Islet precursor cell (in vitro differentiated cells): ENCODE measurements around the gene WDR47.
"Not testable (repeated sequence)": the region's sequence is repeated elsewhere in the genome, so short reads cannot be mapped to it uniquely, and the experiment has no call there.

ENCODE experiments used
- DNase-seq: peaks from one replicate; pipeline ENCODE4 v3.0.0-alpha.2; 2018

The WDR47 gene

DNA sequence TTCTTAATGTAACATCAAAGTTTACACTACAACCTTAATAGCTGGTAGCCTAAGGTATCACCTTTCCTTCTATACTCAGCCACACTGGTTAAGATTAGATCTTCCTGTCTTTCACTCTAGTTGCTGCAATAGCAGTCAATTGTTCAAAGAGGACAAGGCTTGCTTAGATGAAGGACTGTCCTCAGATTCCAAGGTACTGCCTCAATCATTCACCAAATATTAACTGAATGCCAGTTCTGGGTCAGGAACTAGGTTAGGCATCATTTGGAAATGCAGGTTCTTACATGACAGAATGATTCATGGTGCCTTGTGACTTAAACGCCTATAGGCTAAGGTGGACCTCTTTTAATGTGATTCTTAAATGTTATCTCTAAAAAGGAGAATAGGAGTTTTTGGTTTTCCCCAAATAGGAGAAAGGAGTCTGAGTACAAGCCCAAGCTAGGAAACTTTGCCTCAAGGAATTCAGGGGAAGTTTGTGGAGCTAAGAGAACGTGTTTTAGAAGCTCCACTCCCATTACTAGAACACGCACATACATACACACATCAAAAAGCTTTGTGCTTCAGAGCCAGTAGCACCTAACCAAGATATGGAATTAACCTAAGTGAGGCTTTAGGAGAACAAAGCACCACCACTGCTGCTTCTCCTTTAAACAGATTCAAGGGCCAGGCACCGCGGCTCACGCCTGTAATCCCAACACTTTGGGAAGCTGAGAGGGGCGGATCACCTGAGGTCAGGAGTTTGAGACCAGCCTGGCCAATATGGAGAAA is 8.5 kb upstream of the WDR47 start:
- DNase-seq = no peak

GRCh38 chr1:109048335-109048734 is 6.4 kb upstream of the WDR47 start:
- no peak for DNase-seq

DNA sequence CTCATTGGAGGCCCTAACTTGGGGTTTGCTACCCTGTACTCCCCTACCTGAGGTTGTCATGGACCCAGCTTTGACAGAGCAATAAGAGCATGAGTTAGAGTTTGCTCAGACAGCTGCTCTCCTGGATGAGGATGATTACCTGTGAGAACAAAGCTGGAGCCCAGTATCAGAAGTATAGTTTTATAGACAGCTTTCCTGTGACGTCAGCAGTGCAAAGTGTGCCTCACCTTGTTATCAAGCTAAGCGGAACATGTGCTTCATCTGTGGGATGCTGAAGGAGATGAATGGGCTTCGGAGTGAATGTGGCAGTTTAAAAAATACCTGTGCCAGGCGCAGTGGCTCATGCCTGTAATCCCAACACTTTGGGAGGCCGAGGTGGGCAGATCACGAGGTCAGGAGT is 5.4 kb upstream of the WDR47 start:
- DNase-seq = no peak

DNA sequence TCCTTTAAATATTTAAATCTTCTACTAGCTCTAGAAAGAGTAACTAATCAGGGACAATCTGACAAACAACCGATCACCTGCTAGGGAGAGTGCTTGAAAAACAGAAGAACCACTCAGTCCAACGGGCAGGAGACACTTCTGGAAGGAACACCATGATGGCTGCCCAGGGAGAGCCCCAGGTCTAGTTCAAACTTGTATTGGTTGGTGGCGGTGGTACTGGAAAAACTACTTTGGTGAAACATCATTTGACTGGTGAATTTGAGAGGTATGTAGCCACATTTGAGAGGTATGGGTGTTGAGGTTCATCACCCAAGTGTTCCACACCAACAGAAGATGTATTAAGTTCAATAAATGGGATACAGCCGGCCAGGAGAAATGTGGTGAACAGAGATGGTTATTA is 4.8 kb upstream of the WDR47 start:
- no peak for DNase-seq

DNA sequence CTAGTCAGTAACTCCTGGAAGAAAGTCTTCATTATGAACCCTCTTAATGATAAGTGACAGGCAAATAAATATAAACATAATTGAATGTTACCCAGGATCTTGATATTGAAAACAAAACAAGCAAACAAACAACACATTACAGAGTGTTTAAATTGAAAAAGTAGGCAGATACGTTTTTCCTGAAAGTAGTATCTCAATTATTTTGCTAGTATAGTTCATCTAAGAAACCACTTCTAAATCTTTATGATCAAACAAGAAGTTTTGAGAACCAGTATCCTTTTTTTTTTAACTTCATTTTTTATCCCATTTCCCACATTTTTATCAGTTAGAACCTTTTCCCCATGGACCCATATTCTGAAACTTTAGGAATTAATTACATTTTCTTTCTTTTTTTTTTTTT is 3.7 kb upstream of the WDR47 start:
- no peak for DNase-seq

DNA sequence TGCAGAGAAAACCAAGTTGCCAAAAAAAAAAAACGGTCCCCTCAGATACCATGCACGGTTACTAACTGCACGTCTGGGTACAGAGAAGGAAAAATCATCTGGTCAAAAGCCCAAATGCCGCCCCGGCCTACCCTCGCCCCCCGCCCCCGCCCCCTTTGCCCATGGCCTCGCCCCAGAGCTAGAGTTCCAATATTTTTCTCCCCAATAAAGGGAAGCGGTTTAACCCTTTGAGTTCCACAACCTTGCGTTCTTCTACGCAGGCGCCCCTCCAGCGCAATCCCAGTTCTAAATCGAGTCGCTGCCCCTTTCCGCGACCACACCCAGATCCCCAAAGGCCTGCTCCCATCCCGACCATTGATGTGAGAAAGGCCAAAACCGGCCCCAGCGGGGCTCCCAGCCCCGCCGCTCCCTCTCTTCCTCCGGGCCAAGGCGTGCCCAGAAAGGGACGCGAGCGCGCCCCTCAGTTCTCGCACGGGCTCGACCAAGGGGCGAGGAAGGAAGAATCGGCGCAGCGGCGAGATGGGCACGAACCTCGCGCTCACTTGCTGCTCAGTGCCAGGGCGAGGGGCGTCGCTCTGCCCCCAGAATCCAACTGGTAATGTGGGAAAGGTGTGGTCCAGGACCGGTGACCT is 797 bp downstream of the WDR47 start:
- peak; percentile 62 for DNase-seq

- no peak for DNase-seq
Observed at GRCh38 chr1:109040627-109040988, 1.3 kb downstream of the WDR47 start.

- DNase-seq = no peak
Observed at GRCh38 chr1:109034382-109034781, 7.5 kb downstream of the WDR47 start.

- DNase-seq = not testable (repeated sequence)
Observed at GRCh38 chr1:109029493-109029892, 12.4 kb downstream of the WDR47 start.

DNA sequence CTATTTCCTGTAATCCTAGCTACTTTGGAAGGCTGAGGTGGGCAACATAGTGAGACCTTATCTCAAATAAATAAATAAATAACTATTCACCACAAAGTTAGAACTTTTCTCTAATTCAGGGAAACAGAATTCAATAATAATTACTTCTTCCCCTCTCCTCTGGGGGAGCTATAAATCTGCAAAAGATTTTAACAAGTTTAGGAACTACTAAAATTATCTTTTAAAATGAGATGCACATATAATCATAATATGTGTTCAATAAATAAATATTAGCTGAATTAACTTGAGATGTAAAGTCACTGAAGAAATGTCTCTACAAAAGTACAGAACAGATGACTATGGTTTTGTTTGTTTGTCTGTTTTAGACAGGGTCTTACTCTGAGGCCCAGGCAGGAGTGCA is 14.1 kb downstream of the WDR47 start:
- DNase-seq = no peak

GRCh38 chr1:109025694-109026093 is 16.2 kb downstream of the WDR47 start:
- no peak for DNase-seq

- no peak for DNase-seq
Observed at GRCh38 chr1:109024646-109025045, 17.3 kb downstream of the WDR47 start.

- DNase-seq = no peak
Observed at GRCh38 chr1:109020693-109021257, 21.1 kb downstream of the WDR47 start.

DNA sequence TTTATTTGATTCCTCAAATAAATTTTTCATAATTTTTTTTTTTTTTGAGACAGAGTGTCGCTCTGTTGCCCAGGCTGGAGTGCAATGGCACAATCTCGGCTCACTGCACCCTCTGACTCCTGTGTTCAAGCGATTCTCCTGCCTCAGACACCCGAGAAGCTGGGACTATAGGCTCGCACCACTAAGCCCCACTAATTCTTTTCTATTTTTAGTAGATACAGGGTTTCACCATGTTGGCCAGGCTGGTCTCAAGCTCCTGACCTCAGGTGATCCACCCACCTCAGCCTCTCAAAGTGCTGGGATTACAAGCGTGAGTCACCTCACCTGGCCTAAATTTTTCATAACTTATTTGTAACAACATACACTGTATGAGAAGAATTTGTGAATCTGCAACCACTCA is 24.2 kb downstream of the WDR47 start:
- DNase-seq = not testable (repeated sequence)

DNA sequence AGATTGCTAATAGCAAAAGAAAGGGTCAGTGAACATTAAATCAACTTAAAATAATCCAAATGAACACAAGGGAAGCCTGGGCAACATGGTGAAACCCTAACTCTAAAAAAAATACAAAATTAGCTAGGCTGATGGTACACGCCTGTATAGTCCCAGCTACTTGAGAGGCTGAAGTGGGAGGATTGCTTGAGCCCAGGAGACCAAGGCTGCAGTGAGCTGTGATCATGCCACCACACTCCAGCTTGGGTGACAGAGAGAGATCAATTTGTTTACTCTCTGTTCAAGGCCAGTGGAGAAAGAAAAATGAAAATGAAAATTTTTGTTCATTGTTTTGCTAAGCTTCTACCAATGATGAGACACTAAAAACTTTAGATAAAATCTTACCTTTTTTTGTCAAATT is 24.8 kb downstream of the WDR47 start:
- no peak for DNase-seq

DNA sequence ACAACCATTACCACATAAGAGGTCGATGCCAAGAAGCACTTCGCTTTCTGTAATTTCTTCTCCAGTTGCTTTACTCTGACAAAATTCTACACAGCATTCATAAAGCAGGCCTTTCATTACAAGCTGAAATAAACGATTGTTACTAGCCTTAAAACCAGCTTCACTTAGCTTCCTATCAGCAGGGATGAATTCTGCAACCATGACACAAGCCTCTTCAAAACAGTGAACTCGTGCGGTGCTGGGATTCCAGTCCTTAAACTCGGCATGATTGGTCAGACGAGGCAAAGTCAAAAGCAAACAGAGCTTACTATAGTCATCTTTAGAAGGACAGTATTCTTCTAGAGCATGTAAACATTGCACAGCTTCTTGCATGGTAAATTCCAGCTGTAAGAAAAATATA is 30.6 kb downstream of the WDR47 start:
- DNase-seq = no peak

DNA sequence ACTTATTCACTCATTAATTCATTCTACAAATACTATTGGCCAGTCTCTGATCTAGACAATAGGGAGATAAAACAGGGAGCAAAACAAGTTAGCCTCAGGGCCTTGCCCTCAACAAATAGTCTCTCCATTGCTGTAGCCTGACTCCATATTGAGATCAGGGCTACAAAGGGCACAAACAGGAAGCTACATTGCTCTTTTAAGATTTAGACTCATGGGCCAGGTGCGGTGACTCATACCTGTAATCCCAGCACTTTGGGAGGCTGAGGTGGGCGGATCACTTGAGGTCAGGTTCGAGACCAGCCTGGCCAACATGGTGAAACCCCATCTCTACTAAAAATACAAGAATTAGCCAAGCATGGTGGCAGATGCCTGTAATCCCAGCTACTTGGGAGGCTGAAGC is 45.3 kb downstream of the WDR47 start:
- not testable (repeated sequence) for DNase-seq

- no peak for DNase-seq
Observed at GRCh38 chr1:108983114-108983513, 58.8 kb downstream of the WDR47 start.

GRCh38 chr1:108976658-108977057 is 65.2 kb downstream of the WDR47 start:
- no peak for DNase-seq

- DNase-seq = no peak
Observed at GRCh38 chr1:108972951-108973350, 69.0 kb downstream of the WDR47 start.

GRCh38 chr1:108969346-108969745 is 72.6 kb downstream of the WDR47 start:
- no peak for DNase-seq

DNA sequence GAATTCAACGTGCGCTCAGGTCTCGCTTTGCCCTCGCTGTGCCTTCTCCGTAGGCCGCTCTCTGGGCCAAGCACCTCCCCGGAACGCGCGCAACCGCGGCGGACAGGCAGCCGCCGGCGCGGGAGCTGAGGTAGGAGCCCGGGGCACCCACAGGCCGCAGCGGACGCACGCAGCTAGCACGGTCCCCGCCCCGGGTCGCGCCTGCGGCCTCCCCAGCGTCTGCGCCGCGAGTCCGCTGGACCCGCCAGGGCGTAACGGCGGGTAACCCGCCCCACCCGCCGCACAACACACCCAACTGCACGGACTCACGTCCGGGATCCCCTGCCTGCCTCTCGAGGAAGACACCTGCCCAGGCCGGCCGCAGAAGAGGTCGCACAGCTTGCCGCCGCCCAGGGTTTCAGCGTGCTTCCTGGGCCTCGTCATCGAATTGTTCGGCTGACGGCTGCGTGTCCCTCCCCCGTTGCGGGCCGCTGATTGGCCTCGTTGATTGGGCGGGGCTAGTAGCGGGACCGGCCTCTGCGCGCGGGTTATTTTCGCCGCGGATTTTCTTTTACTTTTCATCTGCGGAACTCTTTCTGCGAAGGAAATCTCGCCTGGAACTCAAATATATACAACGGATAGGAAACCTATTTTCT is 78.7 kb downstream of the WDR47 start, which contains the start of gene CLCC1:
CLCC1 (minus strand) TSS at position 433 of the 635 bp plus-strand sequence. CDS start 13,047 bp downstream, outside the sequence.
- DNase-seq = peak; percentile 97

GRCh38 chr1:108962681-108963051 is 79.2 kb downstream of the WDR47 start:
- peak; percentile 59 for DNase-seq
